Adrenal gland (tissue), 5 donors: ENCODE results near the gene CCDC116.

Experiments used
- POLR2A ChIP-seq, 2 donors: fragments of 450-650 bp; IDR thresholded peaks; one replicate each; pipeline ENCODE4 v1.6.1; 2017; ENCODE audit warnings: antibody characterized with exemption in 2 of 2, mild to moderate bottlenecking in 2 of 2, moderate library complexity in 1 of 2
- TF ChIP-seq, protein P1 (sequence below), 6 experiments: fragments of 450-650 bp in 4 of 6; fragments of 200-600 bp in 2 of 6; sonication (generic) in 1 of 6; IDR thresholded peaks; 1 replicate in 5 of 6; 2 replicates in 1 of 6; pipeline versions ENCODE4 v1.5.1 to v1.8.0; 2016 to 2021; ENCODE audit warnings: antibody characterized with exemption in 6 of 6, mild to moderate bottlenecking in 2 of 6, moderate library complexity in 1 of 6
- donor health status: DM: no; HTN: no; CAD: no.

DNA sequence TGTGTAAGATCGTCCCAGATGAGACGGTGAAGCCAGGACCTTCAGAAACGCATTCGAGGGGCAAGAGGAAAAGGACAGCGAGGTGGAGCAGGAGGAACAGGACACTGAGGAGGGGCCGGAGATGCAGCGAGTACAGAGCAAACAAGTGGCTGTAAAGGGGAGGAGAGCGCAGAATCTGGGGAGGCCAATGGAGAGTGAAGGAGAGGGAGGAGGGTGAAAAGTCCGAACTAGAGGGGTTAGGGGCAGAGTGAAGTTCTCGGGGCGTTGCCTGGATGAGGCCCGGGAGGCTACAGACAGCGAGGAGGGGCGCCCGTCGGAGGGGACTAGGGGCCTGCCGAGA is 24.4 kb downstream of the CCDC116 start:
- TF ChIP-seq, protein P1, sequence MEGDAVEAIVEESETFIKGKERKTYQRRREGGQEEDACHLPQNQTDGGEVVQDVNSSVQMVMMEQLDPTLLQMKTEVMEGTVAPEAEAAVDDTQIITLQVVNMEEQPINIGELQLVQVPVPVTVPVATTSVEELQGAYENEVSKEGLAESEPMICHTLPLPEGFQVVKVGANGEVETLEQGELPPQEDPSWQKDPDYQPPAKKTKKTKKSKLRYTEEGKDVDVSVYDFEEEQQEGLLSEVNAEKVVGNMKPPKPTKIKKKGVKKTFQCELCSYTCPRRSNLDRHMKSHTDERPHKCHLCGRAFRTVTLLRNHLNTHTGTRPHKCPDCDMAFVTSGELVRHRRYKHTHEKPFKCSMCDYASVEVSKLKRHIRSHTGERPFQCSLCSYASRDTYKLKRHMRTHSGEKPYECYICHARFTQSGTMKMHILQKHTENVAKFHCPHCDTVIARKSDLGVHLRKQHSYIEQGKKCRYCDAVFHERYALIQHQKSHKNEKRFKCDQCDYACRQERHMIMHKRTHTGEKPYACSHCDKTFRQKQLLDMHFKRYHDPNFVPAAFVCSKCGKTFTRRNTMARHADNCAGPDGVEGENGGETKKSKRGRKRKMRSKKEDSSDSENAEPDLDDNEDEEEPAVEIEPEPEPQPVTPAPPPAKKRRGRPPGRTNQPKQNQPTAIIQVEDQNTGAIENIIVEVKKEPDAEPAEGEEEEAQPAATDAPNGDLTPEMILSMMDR (IDR thresholded peaks at IDR 0.05): no peak
- TF ChIP-seq POLR2A (IDR thresholded peaks at IDR 0.05): no peak
